SK-N-SH treated with all-trans-retinoic acid at 6 μM for 48 hours (cell line): ENCODE measurements around the gene TBL1X.

Source experiments
- ATAC-seq: fragments of 200-7000 bp; cut with Tn5 transposase; 3 replicates; pipeline ENCODE4 v1.9.1; 2020; ENCODE audit warnings: mild to moderate bottlenecking, moderate library complexity
- ARNTL ChIP-seq: fragments of 450-650 bp; formaldehyde crosslinking; IDR thresholded peaks from 2 replicates; pipeline ENCODE4 v1.5.0; 2020; ENCODE audit warnings: low read depth, mild to moderate bottlenecking, moderate library complexity, borderline replicate concordance
- CSDC2 ChIP-seq: fragments of 250-450 bp; sonication (Bioruptor Pico); IDR thresholded peaks from 2 replicates; pipeline ENCODE4 v1.5.0; 2020; ENCODE audit warnings: mild to moderate bottlenecking, moderate library complexity
- CSRNP3 ChIP-seq: fragments of 250-450 bp; sonication (Bioruptor Pico); IDR thresholded peaks from 2 replicates; pipeline ENCODE4 v1.5.1; 2021; ENCODE audit warnings: mild to moderate bottlenecking, moderate library complexity
- ESRRG ChIP-seq: fragments of 250-450 bp; sonication (Bioruptor Pico); IDR thresholded peaks from 2 replicates; pipeline ENCODE4 v1.6.1; 2021; ENCODE audit warnings: mild to moderate bottlenecking
- ISL1 ChIP-seq: fragments of 250-450 bp; sonication (Bioruptor Pico); IDR thresholded peaks from 2 replicates; pipeline ENCODE4 v2.1.2; 2022; ENCODE audit warnings: mild to moderate bottlenecking, moderate library complexity
- OSR1 ChIP-seq: fragments of 250-450 bp; sonication (Bioruptor Pico); IDR thresholded peaks from 2 replicates; pipeline ENCODE4 v1.8.0; 2022; ENCODE audit warnings: moderate library complexity, mild to moderate bottlenecking, inconsistent platforms
- PATZ1 ChIP-seq: fragments of 250-450 bp; sonication (Bioruptor Pico); IDR thresholded peaks from 2 replicates; pipeline ENCODE4 v1.8.0; 2020; ENCODE audit warnings: mild to moderate bottlenecking, moderate library complexity, borderline replicate concordance
- POU6F1 ChIP-seq: fragments of 250-450 bp; sonication (Bioruptor Pico); IDR thresholded peaks from 2 replicates; pipeline ENCODE4 v1.8.0; 2021; ENCODE audit warnings: low read depth, mild to moderate bottlenecking, moderate library complexity, borderline replicate concordance
- RARB ChIP-seq: fragments of 250-450 bp; sonication (Bioruptor Pico); IDR thresholded peaks from 2 replicates; pipeline ENCODE4 v1.8.0; 2021; ENCODE audit warnings: mild to moderate bottlenecking, moderate library complexity
- SNAI2 ChIP-seq: fragments of 250-450 bp; sonication (Bioruptor Pico); IDR thresholded peaks from 2 replicates; pipeline ENCODE4 v1.5.0; 2020; ENCODE audit warnings: mild to moderate bottlenecking, moderate library complexity
- TCF4 ChIP-seq: fragments of 250-450 bp; sonication (Bioruptor Pico); IDR thresholded peaks from 2 replicates; pipeline ENCODE4 v1.8.0; 2021; ENCODE audit warnings: mild to moderate bottlenecking, moderate library complexity, borderline replicate concordance
- TOX ChIP-seq: fragments of 250-450 bp; sonication (Bioruptor Pico); IDR thresholded peaks from 2 replicates; pipeline ENCODE4 v1.8.0; 2021; ENCODE audit warnings: mild to moderate bottlenecking, moderate library complexity, borderline replicate concordance
- TSHZ2 ChIP-seq: fragments of 250-450 bp; sonication (Bioruptor Pico); IDR thresholded peaks from 2 replicates; pipeline ENCODE4 v1.5.0; 2020; ENCODE audit warnings: mild to moderate bottlenecking, moderate library complexity
- ZFP3 ChIP-seq: fragments of 250-450 bp; sonication (Bioruptor Pico); IDR thresholded peaks from 2 replicates; pipeline ENCODE4 v1.5.0; 2020; ENCODE audit warnings: mild to moderate bottlenecking, moderate library complexity
- ZFP30 ChIP-seq: fragments of 450-650 bp; formaldehyde crosslinking; IDR thresholded peaks from 2 replicates; pipeline ENCODE4 v1.5.0; 2022; ENCODE audit warnings: mild to moderate bottlenecking, moderate library complexity
- ZNF565 ChIP-seq: fragments of 450-650 bp; formaldehyde crosslinking; conservative IDR thresholded peaks from 2 replicates; pipeline ENCODE4 v1.5.0; 2020; ENCODE audit warnings: low read depth, mild to moderate bottlenecking, moderate library complexity
- ZNF70 ChIP-seq: fragments of 450-650 bp; formaldehyde crosslinking; IDR thresholded peaks from 2 replicates; pipeline ENCODE4 v1.5.0; 2020; ENCODE audit warnings: mild to moderate bottlenecking, moderate library complexity
- ZNF8 ChIP-seq: fragments of 450-650 bp; formaldehyde crosslinking; IDR thresholded peaks from 2 replicates; pipeline ENCODE4 v1.5.0; 2020; ENCODE audit warnings: mild to moderate bottlenecking, moderate library complexity
- TF ChIP-seq, protein P1 (sequence below): fragments of 250-450 bp; sonication (Bioruptor Pico); IDR thresholded peaks from 2 replicates; pipeline ENCODE4 v1.5.1; 2020; ENCODE audit warnings: low read depth, mild to moderate bottlenecking, moderate library complexity

Gene TBL1X

DNA sequence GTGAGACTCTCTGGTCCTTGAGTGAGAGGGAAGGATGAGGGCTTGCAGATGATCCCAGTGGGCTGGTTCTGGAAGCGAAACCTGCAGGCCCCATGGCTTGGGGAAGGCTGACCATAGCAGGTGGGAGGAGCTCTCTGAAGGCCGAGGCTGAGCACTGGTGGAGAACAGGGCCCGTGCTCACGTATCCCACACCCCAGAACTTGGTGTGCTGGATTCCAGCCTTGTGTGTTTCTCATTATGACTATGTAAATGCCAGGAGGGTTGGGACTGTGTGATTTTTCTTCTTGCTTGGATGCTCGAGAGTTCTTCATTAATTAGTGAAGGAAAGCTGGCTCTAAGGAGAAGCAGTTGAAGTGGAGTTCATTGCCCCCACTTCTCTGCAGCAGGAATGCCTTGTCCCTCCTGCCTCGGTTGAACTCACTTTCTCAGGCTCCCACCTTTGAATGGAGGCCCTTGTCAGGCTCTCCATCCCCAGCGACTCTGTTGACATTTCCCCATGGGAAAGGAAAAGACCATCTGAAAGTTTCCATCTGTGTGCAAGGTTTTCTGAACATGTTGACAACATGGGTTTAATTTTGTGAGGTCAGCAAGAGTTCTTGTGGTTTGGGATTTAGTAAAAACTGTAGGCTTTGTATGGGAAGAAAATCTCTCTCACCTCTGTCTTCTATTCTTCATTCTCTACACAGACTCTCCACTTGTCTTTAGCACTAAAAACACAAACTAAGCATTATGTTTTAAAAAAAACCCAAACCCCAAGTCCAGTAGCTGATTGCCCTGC, 57.7 kb downstream of the TBL1X start (continued):
- no peak for TF ChIP-seq POU6F1 (CRISPR knock-in tag)
- TF ChIP-seq, all 23 proteins: peak for 0

- no peak for ATAC-seq
Observed at GRCh38 chrX:9525511-9526248, 60.8 kb downstream of the TBL1X start.

More at GRCh38 chrX:9525511-9526248, 60.8 kb downstream of the TBL1X start:
- TF ChIP-seq ZFP30 (CRISPR knock-in tag) (no peak), ARNTL (CRISPR knock-in tag) (no peak), ZNF565 (CRISPR knock-in tag) (no peak), ZFP3 (CRISPR knock-in tag) (no peak), CSRNP3 (CRISPR knock-in tag) (no peak), ISL1 (no peak), PATZ1 (CRISPR knock-in tag) (no peak), ZNF8 (CRISPR knock-in tag) (no peak), ZNF70 (no peak), OSR1 (CRISPR knock-in tag) (no peak), TOX (CRISPR knock-in tag) (no peak), CSDC2 (CRISPR knock-in tag) (no peak), RARB (no peak), TSHZ2 (CRISPR knock-in tag) (no peak), ESRRG (CRISPR knock-in tag) (no peak), POU6F1 (CRISPR knock-in tag) (no peak), TCF4 (CRISPR knock-in tag) (no peak), SNAI2 (CRISPR knock-in tag) (no peak)
- TF ChIP-seq, protein P1, sequence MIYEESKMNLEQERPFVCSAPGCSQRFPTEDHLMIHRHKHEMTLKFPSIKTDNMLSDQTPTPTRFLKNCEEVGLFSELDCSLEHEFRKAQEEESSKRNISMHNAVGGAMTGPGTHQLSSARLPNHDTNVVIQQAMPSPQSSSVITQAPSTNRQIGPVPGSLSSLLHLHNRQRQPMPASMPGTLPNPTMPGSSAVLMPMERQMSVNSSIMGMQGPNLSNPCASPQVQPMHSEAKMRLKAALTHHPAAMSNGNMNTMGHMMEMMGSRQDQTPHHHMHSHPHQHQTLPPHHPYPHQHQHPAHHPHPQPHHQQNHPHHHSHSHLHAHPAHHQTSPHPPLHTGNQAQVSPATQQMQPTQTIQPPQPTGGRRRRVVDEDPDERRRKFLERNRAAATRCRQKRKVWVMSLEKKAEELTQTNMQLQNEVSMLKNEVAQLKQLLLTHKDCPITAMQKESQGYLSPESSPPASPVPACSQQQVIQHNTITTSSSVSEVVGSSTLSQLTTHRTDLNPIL (CRISPR knock-in tag): no peak
